Fibroblast of lung (primary cell): ENCODE results near the gene CACNB2. TPM values are rescaled to one million over a fixed set of nuclear protein-coding genes. Genes with fewer than 3 reads are reported as not detected.

ENCODE experiments used
- DNase-seq, 2 donors: peaks; one replicate each; pipeline versions ENCODE4 v3.0.0 to v3.0.0-alpha.2; 2010; ENCODE audit warnings: low read depth in 2 of 2
- H2AFZ ChIP-seq: 2 replicates; pipeline ENCODE4 v1.5.1; 2012; ENCODE audit warnings: low read length, control low read depth, inconsistent platforms
- H3K27ac ChIP-seq: 2 replicates; pipeline ENCODE4 v1.5.1; 2011; ENCODE audit warnings: low read length, control low read depth; ENCODE audit not compliant: insufficient read depth
- H3K27me3 ChIP-seq: 2 replicates; pipeline ENCODE4 v1.5.1; 2011; ENCODE audit warnings: mild to moderate bottlenecking, low read length; ENCODE audit not compliant: control insufficient read depth, insufficient read depth
- H3K36me3 ChIP-seq: 2 replicates; pipeline ENCODE4 v1.5.1; 2011; ENCODE audit warnings: low read length; ENCODE audit not compliant: control insufficient read depth, insufficient read depth
- H3K4me1 ChIP-seq: 2 replicates; pipeline ENCODE4 v1.5.1; 2011; ENCODE audit warnings: low read length; ENCODE audit not compliant: control insufficient read depth, insufficient read depth; ENCODE audit errors: extremely low read depth
- H3K4me2 ChIP-seq: 2 replicates; pipeline ENCODE4 v1.5.1; 2011; ENCODE audit warnings: low read length, control low read depth; ENCODE audit not compliant: insufficient read depth; ENCODE audit errors: extremely low read depth
- H3K4me3 ChIP-seq, 4 experiments: fragments of 200-600 bp in 1 of 4; sonication (generic) in 1 of 4; replicated peaks in 1 of 4; 2 replicates each; pipeline ENCODE4 v1.5.1; 2011 to 2016; ENCODE audit warnings: low read length in 4 of 4, low read depth in 3 of 4, mild to moderate bottlenecking in 3 of 4, control low read depth in 2 of 4, inconsistent platforms in 1 of 4, mixed read lengths in 1 of 4; ENCODE audit not compliant: insufficient read depth in 1 of 4; ENCODE audit errors: control extremely low read depth in 1 of 4
- H3K79me2 ChIP-seq: 2 replicates; pipeline ENCODE4 v1.5.1; 2012; ENCODE audit warnings: mild to moderate bottlenecking, low read length, inconsistent platforms; ENCODE audit not compliant: control insufficient read depth, insufficient read depth
- H3K9ac ChIP-seq: 2 replicates; pipeline ENCODE4 v1.5.1; 2011; ENCODE audit warnings: mild to moderate bottlenecking, low read length, control low read depth; ENCODE audit not compliant: insufficient read depth
- H3K9me3 ChIP-seq: 2 replicates; pipeline ENCODE4 v1.5.1; 2012; ENCODE audit warnings: low read depth, low read length; ENCODE audit not compliant: control insufficient read depth, insufficient read depth
- H4K20me1 ChIP-seq: 2 replicates; pipeline ENCODE4 v1.5.1; 2011; ENCODE audit warnings: low read length; ENCODE audit not compliant: control insufficient read depth, insufficient read depth; ENCODE audit errors: extremely low read depth
- CTCF ChIP-seq, 2 donors: IDR thresholded peaks in 1 of 2; conservative IDR thresholded peaks in 1 of 2; 1 replicate in 1 of 2; 2 replicates in 1 of 2; pipeline ENCODE4 v1.5.1; 2011 to 2012; ENCODE audit warnings: low read length in 2 of 2, control low read depth in 1 of 2, inconsistent platforms in 1 of 2, low read depth in 1 of 2, mild to moderate bottlenecking in 1 of 2
- EZH2 ChIP-seq: IDR thresholded peaks from 2 replicates; pipeline ENCODE4 v1.5.1; 2012; ENCODE audit warnings: low read length, control low read depth, mild to moderate bottlenecking; ENCODE audit errors: missing control alignments
- polyA plus RNA-seq, 2 donors: library from polyadenylated mRNA; depleted of rRNA in 1 of 2; stranded (reverse) in 1 of 2; unstranded in 1 of 2; fragments of >200 nt; gene quantifications; 2 replicates each; pipeline ENCODE4 v1.2.1, GENCODE V29; 2011 to 2012; ENCODE audit warnings: missing spikeins in 1 of 2
- total RNA-seq: library from RNA; depleted of rRNA; stranded (reverse); fragments of >200 nt; gene quantifications from 2 replicates; pipeline ENCODE4 v1.2.1, GENCODE V29; 2014

Gene CACNB2
- total and polyA plus RNA-seq, 2 donors (not counting 1 experiment from before 2014, with no cell fraction given), result 0.66 to 0.70 TPM

GRCh38 chr10:18195060-18195799, 55.0 kb downstream of the CACNB2 start:
- no peak overlapping the region for H2AFZ ChIP-seq
- peak; percentile 37 to 68 for DNase-seq
- no peak overlapping the region for H3K27ac ChIP-seq
- peaks cover 9% of the 10 kb centered on the region for H3K4me1 ChIP-seq
- peak overlapping the region; percentile 20 for H3K4me2 ChIP-seq
- H3K9ac ChIP-seq, result no peak overlapping the region
- TF ChIP-seq EZH2, result no peak
- no peak for TF ChIP-seq CTCF (conservative IDR thresholded peaks at IDR 0.05 in 1 of 2, IDR thresholded peaks at IDR 0.05 in 1 of 2; ENCODE audit: low read depth in 1 of 2, low read length in 2 of 2)
- H3K4me3 ChIP-seq, result no peak overlapping the region
- no peaks in the 10 kb centered on the region for H3K27me3 ChIP-seq
- no peaks in the 10 kb centered on the region for H4K20me1 ChIP-seq
- no peaks in the 10 kb centered on the region for H3K79me2 ChIP-seq
- H3K9me3 ChIP-seq, result no peaks in the 10 kb centered on the region
- H3K36me3 ChIP-seq, result no peaks in the 10 kb centered on the region

- TF ChIP-seq EZH2, result no peak
- TF ChIP-seq CTCF (conservative IDR thresholded peaks at IDR 0.05 in 1 of 2, IDR thresholded peaks at IDR 0.05 in 1 of 2; ENCODE audit: low read depth in 1 of 2, low read length in 2 of 2), result no peak
- Histone ChIP-seq H4K20me1 (no peaks in the 10 kb centered on the region), H3K79me2 (no peaks in the 10 kb centered on the region), H3K27ac (no peak overlapping the region), H3K4me3 (no peak overlapping the region), H3K4me1 (peaks cover 9% of the 10 kb centered on the region), H3K36me3 (no peaks in the 10 kb centered on the region), H3K27me3 (no peaks in the 10 kb centered on the region), H3K9me3 (no peaks in the 10 kb centered on the region), H2AFZ (no peak overlapping the region), H3K9ac (no peak overlapping the region), H3K4me2 (no peak overlapping the region)
- DNase-seq, result no peak
Measured at GRCh38 chr10:18196806-18197550, 56.8 kb downstream of the CACNB2 start.

- DNase-seq, result no peak
- no peak overlapping the region for H3K27ac ChIP-seq
Measured at GRCh38 chr10:18197706-18198105, 57.5 kb downstream of the CACNB2 start.

More at GRCh38 chr10:18197706-18198105, 57.5 kb downstream of the CACNB2 start:
- no peak overlapping the region for H3K4me2 ChIP-seq
- TF ChIP-seq CTCF (conservative IDR thresholded peaks at IDR 0.05 in 1 of 2, IDR thresholded peaks at IDR 0.05 in 1 of 2; ENCODE audit: low read depth in 1 of 2, low read length in 2 of 2), result no peak
- no peak for TF ChIP-seq EZH2
- H3K27me3 ChIP-seq, result no peaks in the 10 kb centered on the region
- H3K36me3 ChIP-seq, result no peaks in the 10 kb centered on the region
- H3K4me3 ChIP-seq, result no peak overlapping the region
- peaks cover 9% of the 10 kb centered on the region for H3K4me1 ChIP-seq
- no peaks in the 10 kb centered on the region for H3K79me2 ChIP-seq
- H3K9me3 ChIP-seq, result no peaks in the 10 kb centered on the region
- no peak overlapping the region for H2AFZ ChIP-seq
- no peak overlapping the region for H3K9ac ChIP-seq
- no peaks in the 10 kb centered on the region for H4K20me1 ChIP-seq
